Testis (tissue), 5 donors: Measurements from ENCODE around the gene MAT2B. TPM values are rescaled to one million over a fixed set of nuclear protein-coding genes. Genes with fewer than 3 reads are reported as not detected.

Source experiments
- DNase-seq: peaks from one replicate; pipeline ENCODE4 v3.0.0-alpha.2; 2019
- H3K27ac ChIP-seq, 2 donors: fragments of 200-600 bp; sonication (generic); one replicate each; pipeline ENCODE4 v1.5.1; 2019
- H3K27me3 ChIP-seq: fragments of 200-600 bp; sonication (generic); one replicate; pipeline ENCODE4 v1.5.1; 2019
- H3K36me3 ChIP-seq: fragments of 200-600 bp; sonication (generic); one replicate; pipeline ENCODE4 v1.5.1; 2017; ENCODE audit warnings: low read depth; ENCODE audit errors: missing control alignments
- H3K4me1 ChIP-seq: fragments of 200-600 bp; sonication (generic); one replicate; pipeline ENCODE4 v1.5.1; 2019
- H3K4me3 ChIP-seq, 2 donors: fragments of 200-600 bp; sonication (generic); one replicate each; pipeline ENCODE4 v1.5.1; 2017 to 2019
- H3K9me3 ChIP-seq: fragments of 200-600 bp; sonication (generic); one replicate; pipeline ENCODE4 v1.5.1; 2017
- POLR2A ChIP-seq: fragments of 450-650 bp; IDR thresholded peaks from one replicate; pipeline ENCODE4 v1.6.1; 2017; ENCODE audit warnings: antibody characterized with exemption, mild to moderate bottlenecking, moderate library complexity
- WGBS, 2 donors: methylation state at CpG; one replicate each; pipeline ENCODE4 v1.1.5; 2018; 5-methylcytosine and 5-hydroxymethylcytosine counted together
- intact Hi-C: fragments of 100-400 bp; cut with DNase I; formaldehyde crosslinking; loops from one replicate; pipeline ENCODE4 v1.15.1; 2023; ENCODE audit warnings: low total_unique reads
- long read RNA-seq, 2 donors: transcript quantifications; one replicate each; lab custom pipeline, GENCODE V29; 2026
- polyA plus RNA-seq: library from polyadenylated mRNA; stranded (reverse); fragments of 350-450 nt; fragmentation: Illumina TruSeq; extraction: RNeasy Lipid Tissue Mini Kit (QIAGEN cat#74804); gene quantifications from one replicate; pipeline ENCODE4 v1.2.3, GENCODE V29; 2014; ENCODE audit warnings: low read depth, low replicate concordance; ENCODE audit not compliant: insufficient read depth
- total RNA-seq, 2 donors: library from RNA; depleted of rRNA; stranded (reverse); fragments of >200 nt; gene quantifications; one replicate each; pipeline ENCODE4 v1.2.3, GENCODE V29; 2016
- TF ChIP-seq, protein P1 (sequence below), 3 experiments: fragments of 450-650 bp in 2 of 3; fragments of 200-600 bp in 1 of 3; sonication (generic) in 1 of 3; IDR thresholded peaks; one replicate each; pipeline ENCODE4 v1.5.1; 2016 to 2019; ENCODE audit warnings: antibody characterized with exemption in 3 of 3, mild to moderate bottlenecking in 2 of 3, moderate library complexity in 1 of 3

MAT2B gene
- total RNA-seq (10 to 100 TPM; 43.8 to 54.8 TPM), polyA plus RNA-seq (54.8 TPM)
- long read RNA-seq, donor 1, transcript MAT2B-201 (7 exons, 2,226 nt) = minor isoform, 8 of 117 reads
- long read RNA-seq, donor 1, transcript MAT2B-202 (7 exons, 2,103 nt) = major isoform, 36 of 117 reads
- long read RNA-seq, donor 1, partial matches to known transcripts = 70 of 117 reads
- long read RNA-seq, donor 1, other reads (novel, unspliced or antisense) = 0 of 117 reads
- long read RNA-seq, donor 2, transcript MAT2B-202 (7 exons, 2,103 nt) = major isoform, 22 of 30 reads
- long read RNA-seq, donor 2, partial matches to known transcripts = 6 of 30 reads
- long read RNA-seq, donor 2, other reads (novel, unspliced or antisense) = 0 of 30 reads

GRCh38 chr5:163505368-163506094 is at the start of gene MAT2B:
Gene MAT2B (plus strand): TSS chr5:163505619. CDS start chr5:163505687, 68 bp downstream.
- Histone ChIP-seq H3K27me3 (no peaks in the 10 kb centered on the region), H3K27ac (peak within 1 kb of the TSS; percentile 94 to 98), H3K9me3 (no peaks in the 10 kb centered on the region), H3K36me3 (no peaks in the 10 kb centered on the region), H3K4me3 (peak within 1 kb of the TSS; percentile 84 to 85), H3K4me1 (peaks cover 29% of the 10 kb centered on the region)
- TF ChIP-seq POLR2A = peak; percentile 27
- TF ChIP-seq, protein P1, sequence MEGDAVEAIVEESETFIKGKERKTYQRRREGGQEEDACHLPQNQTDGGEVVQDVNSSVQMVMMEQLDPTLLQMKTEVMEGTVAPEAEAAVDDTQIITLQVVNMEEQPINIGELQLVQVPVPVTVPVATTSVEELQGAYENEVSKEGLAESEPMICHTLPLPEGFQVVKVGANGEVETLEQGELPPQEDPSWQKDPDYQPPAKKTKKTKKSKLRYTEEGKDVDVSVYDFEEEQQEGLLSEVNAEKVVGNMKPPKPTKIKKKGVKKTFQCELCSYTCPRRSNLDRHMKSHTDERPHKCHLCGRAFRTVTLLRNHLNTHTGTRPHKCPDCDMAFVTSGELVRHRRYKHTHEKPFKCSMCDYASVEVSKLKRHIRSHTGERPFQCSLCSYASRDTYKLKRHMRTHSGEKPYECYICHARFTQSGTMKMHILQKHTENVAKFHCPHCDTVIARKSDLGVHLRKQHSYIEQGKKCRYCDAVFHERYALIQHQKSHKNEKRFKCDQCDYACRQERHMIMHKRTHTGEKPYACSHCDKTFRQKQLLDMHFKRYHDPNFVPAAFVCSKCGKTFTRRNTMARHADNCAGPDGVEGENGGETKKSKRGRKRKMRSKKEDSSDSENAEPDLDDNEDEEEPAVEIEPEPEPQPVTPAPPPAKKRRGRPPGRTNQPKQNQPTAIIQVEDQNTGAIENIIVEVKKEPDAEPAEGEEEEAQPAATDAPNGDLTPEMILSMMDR (IDR thresholded peaks at IDR 0.05) = peak in 1 of 3 experiments; percentile 11
- intact Hi-C loops = loop anchor here (10.0 kb wide), 1 partner anchor 51 kb away; no protein-coding TSS in a partner anchor
- DNase-seq = peak; percentile 97
- 0 to 1% methylated on average over 47 to 50 of the region's 64 CpGs for WGBS, 2 donors

- Histone ChIP-seq H3K4me3 (no peak overlapping the region), H3K36me3 (no peaks in the 10 kb centered on the region), H3K4me1 (peaks cover 9% of the 10 kb centered on the region), H3K27ac (no peak overlapping the region), H3K27me3 (no peaks in the 10 kb centered on the region), H3K9me3 (no peaks in the 10 kb centered on the region)
- no peak for TF ChIP-seq POLR2A
- TF ChIP-seq, protein P1 (IDR thresholded peaks at IDR 0.05) = no peak
- intact Hi-C loops = loop anchor here (10.0 kb wide), 1 partner anchor 49 kb away; the partner anchor contains the start of gene MAT2B
- no peak for DNase-seq
- WGBS, 2 donors = 85 to 86% methylated on average over 2 of the region's 2 CpGs
Observed at GRCh38 chr5:163456029-163456589, 49.3 kb upstream of the MAT2B start.

GRCh38 chr5:163456840-163457239 is 48.6 kb upstream of the MAT2B start:
- TF ChIP-seq, protein P1 (IDR thresholded peaks at IDR 0.05) = no peak
- no peak for TF ChIP-seq POLR2A
- Histone ChIP-seq H3K27me3 (no peaks in the 10 kb centered on the region), H3K9me3 (no peaks in the 10 kb centered on the region), H3K4me1 (peaks cover 9% of the 10 kb centered on the region), H3K4me3 (no peak overlapping the region), H3K36me3 (no peaks in the 10 kb centered on the region), H3K27ac (no peak overlapping the region)
- DNase-seq = no peak
- WGBS, 2 donors = 78 to 81% methylated on average over 7 of the region's 7 CpGs
- intact Hi-C loops = loop anchor here (10.0 kb wide), 1 partner anchor 48 kb away; the partner anchor contains the start of gene MAT2B

DNA sequence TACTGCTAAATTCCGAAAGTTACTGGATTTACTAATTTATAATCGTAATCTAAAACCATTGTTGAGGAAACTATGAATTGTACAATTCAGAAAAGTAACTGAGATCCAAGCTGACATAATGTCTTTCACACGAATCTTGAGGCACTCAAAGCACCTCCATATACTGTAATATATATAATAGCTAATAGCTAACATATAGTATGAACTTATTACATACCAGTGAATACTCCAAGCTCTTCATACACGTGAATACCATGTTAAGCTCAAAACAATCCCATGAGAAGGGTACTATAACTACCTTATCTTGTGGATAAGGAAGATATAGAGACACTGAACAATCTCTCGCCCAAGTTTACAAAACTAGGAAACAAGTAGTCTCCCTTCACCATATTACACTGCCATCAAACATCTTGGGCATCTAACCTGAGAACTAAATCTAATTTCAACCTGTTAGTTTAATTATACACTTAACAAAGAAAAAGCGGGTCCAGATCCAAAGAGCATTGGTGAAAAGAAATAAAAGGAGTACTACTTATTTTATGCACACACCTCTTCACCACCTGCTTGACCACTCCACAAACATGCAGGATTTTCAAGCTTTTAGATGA is 46.5 kb upstream of the MAT2B start:
- H3K4me1 ChIP-seq = peaks cover 9% of the 10 kb centered on the region
- no peak for TF ChIP-seq POLR2A
- peak overlapping the region; percentile 92 to 96 for H3K27ac ChIP-seq
- intact Hi-C loops = loop anchor here (10.0 kb wide), 1 partner anchor 46 kb away; the partner anchor contains the start of gene MAT2B
- H3K27me3 ChIP-seq = no peaks in the 10 kb centered on the region
- WGBS, 2 donors = 25 to 33% methylated on average over 6 of the region's 6 CpGs
- no peak for DNase-seq
- H3K9me3 ChIP-seq = no peaks in the 10 kb centered on the region
- peak overlapping the region; percentile 63 to 75 for H3K4me3 ChIP-seq
- no peaks in the 10 kb centered on the region for H3K36me3 ChIP-seq
